ENCODE data around the gene SPAST. TPM values are rescaled to one million over a fixed set of nuclear protein-coding genes. Genes with fewer than 3 reads are reported as not detected.

The SPAST gene
- total RNA-seq, 2 experiments from 2014 or later = 7.0 to 7.4 TPM

- ATAC-seq (ENCODE audit: poor library complexity) (no peak), DNase-seq (no peak)
- peaks cover 37% of the 10 kb centered on the region for H3K4me1 ChIP-seq (ENCODE audit: insufficient read depth, low read length)
- no peak for TF ChIP-seq CTCF (IDR thresholded peaks at IDR 0.05)
- H3K4me3 ChIP-seq (ENCODE audit: low read length) = no peak overlapping the region
- H3K36me3 Mint-ChIP-seq (ENCODE audit: low read depth) = peaks cover 30% of the 10 kb centered on the region
- ChIA-PET POLR2A (no interaction called here), CTCF (interaction anchor here (1.1 kb wide), 1 partner anchor 30 kb away, joined by 3 read pairs; no protein-coding TSS in a partner anchor)
- H3K36me3 ChIP-seq (ENCODE audit: insufficient read depth, low read length) = peaks cover 3% of the 10 kb centered on the region
- intact Hi-C loops (cut with DNase I, micrococcal nuclease) = loop anchor here (10.0 kb wide), 4 partner anchors 183 to 1923 kb away; partner anchors contain the start of genes EHD3 (in 1 of the 2), FAM98A (in 1 of the 2) and YPEL5 (in 1 of the 2)
- no peaks in the 10 kb centered on the region for H3K9me3 ChIP-seq (ENCODE audit: control insufficient read depth in 1 of 2, insufficient read depth in 1 of 2, low read length in 2 of 2)
- H3K27me3 Mint-ChIP-seq = no peaks in the 10 kb centered on the region
- H3K4me1 Mint-ChIP-seq (ENCODE audit: low read depth) = peaks cover 58% of the 10 kb centered on the region
- no peak overlapping the region for H3K27ac Mint-ChIP-seq
- no peaks in the 10 kb centered on the region for H3K27me3 ChIP-seq (ENCODE audit: control insufficient read depth in 1 of 2, insufficient read depth in 2 of 2, low read length in 2 of 2)
- H3K27ac ChIP-seq (ENCODE audit: low read depth in 1 of 2, low read length in 2 of 2) = no peak overlapping the region
- no peaks in the 10 kb centered on the region for H3K9me3 Mint-ChIP-seq
- no peak overlapping the region for H3K4me3 Mint-ChIP-seq
These were observed 4.2 kb downstream of the SPAST start for GRCh38 chr2:32067549-32067948.

- peaks cover 49% of the 10 kb centered on the region for H3K4me1 Mint-ChIP-seq (ENCODE audit: low read depth)
- peaks cover 58% of the 10 kb centered on the region for H3K36me3 Mint-ChIP-seq (ENCODE audit: low read depth)
- CTCF ChIA-PET = no interaction called here
- POLR2A ChIA-PET = interaction anchor here (2.8 kb wide), 1 partner anchor 10 kb away, joined by 9 read pairs; the partner anchor contains the start of gene SPAST
- H3K27ac Mint-ChIP-seq = peak overlapping the region; percentile 2
- Histone ChIP-seq H3K4me3 (ENCODE audit: low read length) (no peak overlapping the region), H3K9me3 (ENCODE audit: control insufficient read depth in 1 of 2, insufficient read depth in 1 of 2, low read length in 2 of 2) (no peaks in the 10 kb centered on the region), H3K36me3 (ENCODE audit: insufficient read depth, low read length) (peaks cover 12% of the 10 kb centered on the region), H3K27me3 (ENCODE audit: control insufficient read depth in 1 of 2, insufficient read depth in 2 of 2, low read length in 2 of 2) (no peaks in the 10 kb centered on the region), H3K4me1 (ENCODE audit: insufficient read depth, low read length) (no peaks in the 10 kb centered on the region), H3K27ac (ENCODE audit: low read depth in 1 of 2, low read length in 2 of 2) (no peak overlapping the region)
- H3K27me3 Mint-ChIP-seq = no peaks in the 10 kb centered on the region
- H3K9me3 Mint-ChIP-seq = no peaks in the 10 kb centered on the region
- no peak for DNase-seq
- no peak for TF ChIP-seq CTCF (IDR thresholded peaks at IDR 0.05)
- ATAC-seq (ENCODE audit: poor library complexity) = no peak
- H3K4me3 Mint-ChIP-seq = no peak overlapping the region
- intact Hi-C loops (cut with DNase I, micrococcal nuclease) = loop anchor here in 1 of 2 experiments (10.0 kb wide), 1 partner anchor 51 kb away; no protein-coding TSS in a partner anchor
These were observed 10.8 kb downstream of the SPAST start for GRCh38 chr2:32074134-32074506.

GRCh38 chr2:32095671-32096070 lies 32.3 kb downstream of the SPAST start:
- H3K9me3 Mint-ChIP-seq = no peaks in the 10 kb centered on the region
- peaks cover 53% of the 10 kb centered on the region for H3K36me3 Mint-ChIP-seq (ENCODE audit: low read depth)
- H3K36me3 ChIP-seq (ENCODE audit: insufficient read depth, low read length) = no peaks in the 10 kb centered on the region
- H3K4me1 ChIP-seq (ENCODE audit: insufficient read depth, low read length) = no peaks in the 10 kb centered on the region
- ChIA-PET POLR2A (no interaction called here), CTCF (no interaction called here)
- H3K9me3 ChIP-seq (ENCODE audit: control insufficient read depth in 1 of 2, insufficient read depth in 1 of 2, low read length in 2 of 2) = no peaks in the 10 kb centered on the region
- ATAC-seq (ENCODE audit: poor library complexity) (no peak), DNase-seq (no peak)
- no peak overlapping the region for H3K4me3 ChIP-seq (ENCODE audit: low read length)
- intact Hi-C loops (cut with DNase I, micrococcal nuclease) = no loop called here
- TF ChIP-seq CTCF (IDR thresholded peaks at IDR 0.05) = no peak
- H3K4me3 Mint-ChIP-seq = no peak overlapping the region
- no peaks in the 10 kb centered on the region for H3K27me3 ChIP-seq (ENCODE audit: control insufficient read depth in 1 of 2, insufficient read depth in 2 of 2, low read length in 2 of 2)
- no peaks in the 10 kb centered on the region for H3K4me1 Mint-ChIP-seq (ENCODE audit: low read depth)
- H3K27me3 Mint-ChIP-seq = no peaks in the 10 kb centered on the region
- H3K27ac ChIP-seq (ENCODE audit: low read depth in 1 of 2, low read length in 2 of 2) = no peak overlapping the region
- H3K27ac Mint-ChIP-seq = no peak overlapping the region

Data from CD4-positive, alpha-beta T cell (primary cell).